Measurements from ENCODE around the gene ATP9A.
"Not testable (repeated sequence)": the region's sequence is repeated elsewhere in the genome, so short reads cannot be mapped to it uniquely, and the experiment has no call there.

ATP9A gene

DNA sequence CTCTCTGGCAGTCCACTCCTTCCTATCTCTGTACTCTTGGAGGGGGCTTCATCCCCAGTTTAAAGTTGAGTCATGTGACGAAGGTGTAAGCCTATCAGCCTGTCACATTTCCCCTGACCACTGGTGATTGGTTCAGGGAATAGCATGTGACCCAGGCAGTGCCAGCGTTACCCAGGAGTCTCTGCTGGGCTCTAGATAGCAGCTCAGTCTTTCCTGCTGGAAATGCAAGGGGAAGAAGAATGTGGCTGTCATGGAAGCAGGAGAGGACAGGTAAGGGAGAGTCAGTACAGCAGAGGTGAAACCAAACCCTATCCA lies 190.1 kb downstream of the ATP9A start:
- no peak for DNase-seq (ENCODE audit: low spot score)

DNA sequence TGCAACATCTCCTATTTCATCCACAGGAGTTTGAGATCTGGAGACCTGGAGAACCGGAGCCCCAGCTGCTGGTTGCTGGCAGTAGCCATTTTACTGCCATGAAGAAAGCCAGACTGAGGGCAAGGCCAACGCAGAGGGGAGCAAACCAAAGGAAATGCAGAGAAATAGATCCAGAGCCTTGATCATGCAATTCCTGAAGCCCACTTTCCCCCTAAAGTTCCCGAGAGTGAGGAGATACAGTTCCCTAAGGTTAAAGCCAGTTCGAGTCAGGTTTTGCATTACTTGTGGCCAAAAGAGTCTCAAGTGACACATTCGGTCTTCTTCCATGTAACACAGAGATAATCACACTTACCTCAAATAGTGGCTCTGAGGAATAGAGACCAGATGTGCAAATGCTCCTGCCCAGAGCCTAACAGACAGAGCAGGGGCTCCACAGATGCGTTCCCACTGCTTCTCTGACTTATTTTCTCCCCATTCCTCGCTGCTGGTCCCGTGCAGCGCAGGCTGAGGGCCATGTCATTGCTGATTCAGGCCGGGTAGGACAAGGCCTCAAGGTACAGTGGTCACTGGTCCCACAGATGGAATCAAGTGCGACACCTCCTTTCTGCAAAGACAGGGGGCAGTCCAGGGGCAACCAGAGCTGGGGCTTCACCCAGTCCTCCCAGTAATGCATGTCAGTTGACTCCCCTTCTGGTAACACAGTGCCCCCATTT lies 190.6 kb downstream of the ATP9A start:
- no peak for DNase-seq (ENCODE audit: low spot score)

DNA sequence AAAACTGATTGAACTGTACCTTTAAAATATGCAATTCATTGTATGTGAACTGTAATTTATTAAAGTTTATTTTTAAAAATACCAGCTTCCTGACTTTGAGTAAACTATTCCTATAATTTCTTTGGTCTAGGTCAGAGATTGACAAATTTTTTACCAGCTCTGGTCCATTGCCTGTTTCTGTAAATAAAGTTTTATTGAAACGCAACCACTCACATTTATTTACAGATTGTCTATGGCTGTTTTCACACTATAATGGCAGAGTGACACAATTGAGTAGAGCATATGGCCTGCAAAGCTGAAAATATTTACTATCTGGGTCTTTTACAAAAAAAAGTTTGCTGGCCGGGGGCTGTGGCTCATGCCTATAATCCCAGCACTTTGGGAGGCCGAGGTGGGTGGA lies 192.7 kb downstream of the ATP9A start:
- DNase-seq (ENCODE audit: low spot score), result no peak

DNA sequence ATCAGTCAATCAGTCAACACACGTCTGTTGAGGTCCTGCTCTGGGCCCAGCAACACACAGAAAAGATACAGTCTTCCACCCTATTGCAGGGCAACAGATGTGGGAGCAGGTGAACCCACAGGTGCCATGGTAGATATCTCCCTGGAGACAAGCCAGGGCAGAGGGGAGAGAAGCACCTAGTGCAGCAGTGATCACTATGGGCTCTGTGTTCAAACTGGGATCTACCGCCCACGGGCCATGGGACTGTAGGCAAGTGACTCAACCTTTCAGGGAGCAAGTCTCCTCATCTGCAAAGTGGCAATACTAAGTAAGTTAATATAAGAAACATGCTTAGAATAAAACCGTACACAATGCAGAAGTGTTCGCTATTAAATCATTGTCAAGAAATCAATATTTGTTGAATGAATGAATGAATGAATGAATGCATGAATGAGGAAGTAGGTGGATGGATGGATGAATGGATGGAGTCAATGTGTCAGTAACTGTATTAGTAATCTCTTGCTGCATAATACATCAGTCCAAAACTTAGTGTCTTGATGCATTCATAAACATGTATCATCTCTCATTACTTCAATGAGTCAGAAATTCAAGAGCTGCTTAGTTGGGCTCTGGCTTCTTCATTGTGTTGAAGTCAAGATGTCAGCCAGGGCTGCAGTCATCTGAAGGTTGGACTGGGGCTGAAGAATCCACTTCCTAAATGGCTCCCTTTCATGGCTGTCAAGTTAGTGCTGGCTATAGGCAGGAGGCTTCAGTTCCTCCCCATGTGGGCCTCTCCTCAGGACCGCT lies 193.7 kb downstream of the ATP9A start:
- no peak for DNase-seq (ENCODE audit: low spot score)

DNA sequence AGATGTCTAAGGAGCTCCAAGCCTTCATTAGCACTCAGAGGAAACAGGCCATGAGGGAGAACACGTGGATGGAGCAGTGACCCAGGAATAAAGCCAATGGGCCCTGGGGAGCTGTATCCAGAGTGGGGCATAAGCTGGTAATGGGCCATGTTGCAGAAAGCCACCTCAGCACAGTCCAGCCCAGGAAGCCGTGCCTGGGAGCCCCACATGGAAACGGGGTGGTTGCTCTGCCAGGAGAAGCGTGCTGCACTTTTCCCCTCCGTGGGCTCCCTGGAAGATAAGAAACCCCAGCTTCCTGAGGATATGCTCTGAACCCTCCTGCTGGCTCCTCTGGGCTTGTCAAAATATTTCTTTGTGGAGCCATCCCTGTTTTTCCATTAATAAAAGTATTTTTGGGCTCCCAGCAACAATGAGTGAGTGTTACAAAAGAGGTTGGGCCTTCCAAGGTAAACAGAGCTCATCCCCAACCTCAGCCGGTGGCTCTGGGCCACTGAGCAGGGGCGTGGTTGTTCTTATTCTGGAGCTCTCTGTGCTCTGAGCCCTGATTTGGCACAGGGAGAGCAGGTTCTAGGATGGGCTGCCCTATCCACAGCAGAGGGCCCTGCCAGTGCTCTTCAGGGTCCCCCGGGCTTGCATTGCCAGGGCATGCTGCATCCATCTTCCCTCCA lies 194.5 kb downstream of the ATP9A start:
- no peak for DNase-seq (ENCODE audit: low spot score)

DNA sequence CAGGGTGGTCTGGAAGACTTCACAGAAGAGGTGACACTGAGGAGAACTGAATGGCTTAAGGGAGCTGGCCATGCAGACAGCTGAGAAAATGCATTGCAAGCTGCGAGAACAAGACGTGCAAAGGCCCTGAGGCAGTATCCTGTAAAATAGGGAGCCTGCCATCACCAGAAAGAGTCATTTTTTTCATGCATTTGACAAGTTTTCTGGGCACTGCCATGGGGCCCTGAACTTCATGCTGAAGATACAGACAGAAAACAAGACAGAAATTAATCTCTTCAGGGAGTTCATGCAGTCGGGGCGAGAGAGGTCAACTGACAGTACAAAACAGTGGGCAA lies 196.8 kb downstream of the ATP9A start:
- no peak for DNase-seq (ENCODE audit: low spot score)

DNA sequence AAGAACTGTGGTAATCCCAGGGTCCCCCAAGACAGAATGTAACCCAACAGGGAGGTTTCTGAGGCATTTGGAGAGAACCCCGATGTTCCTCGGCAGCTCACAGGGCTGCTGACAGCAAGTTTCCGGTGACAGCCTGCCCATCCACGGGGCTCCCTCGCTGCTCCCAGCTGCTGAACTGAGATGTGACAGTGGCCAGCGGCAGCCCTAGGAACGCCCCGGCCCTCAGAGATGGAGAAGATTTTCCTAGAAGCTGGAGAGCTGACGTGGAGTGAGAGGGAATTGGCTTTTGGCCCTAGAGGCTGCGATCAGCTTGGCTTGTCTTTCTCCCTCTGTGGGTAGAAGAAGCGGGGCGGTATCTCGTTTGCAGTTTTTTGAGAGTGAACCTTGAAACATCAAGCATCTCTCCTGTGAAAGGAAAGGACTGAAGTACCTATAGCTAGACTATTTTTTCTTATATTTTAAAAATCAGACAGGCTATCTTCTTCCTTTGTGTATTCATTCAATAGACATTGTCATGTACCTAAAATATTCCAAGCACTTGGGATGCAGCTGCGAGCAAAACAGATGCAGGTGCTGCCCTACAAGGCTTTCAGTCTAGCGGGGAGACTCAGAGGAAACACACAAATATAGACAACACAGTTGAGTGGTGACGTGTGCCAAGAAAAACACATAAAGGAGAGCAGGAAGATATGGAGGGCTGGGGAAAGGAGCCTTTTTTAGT lies 197.3 kb downstream of the ATP9A start:
- DNase-seq (ENCODE audit: low spot score), result no peak

DNA sequence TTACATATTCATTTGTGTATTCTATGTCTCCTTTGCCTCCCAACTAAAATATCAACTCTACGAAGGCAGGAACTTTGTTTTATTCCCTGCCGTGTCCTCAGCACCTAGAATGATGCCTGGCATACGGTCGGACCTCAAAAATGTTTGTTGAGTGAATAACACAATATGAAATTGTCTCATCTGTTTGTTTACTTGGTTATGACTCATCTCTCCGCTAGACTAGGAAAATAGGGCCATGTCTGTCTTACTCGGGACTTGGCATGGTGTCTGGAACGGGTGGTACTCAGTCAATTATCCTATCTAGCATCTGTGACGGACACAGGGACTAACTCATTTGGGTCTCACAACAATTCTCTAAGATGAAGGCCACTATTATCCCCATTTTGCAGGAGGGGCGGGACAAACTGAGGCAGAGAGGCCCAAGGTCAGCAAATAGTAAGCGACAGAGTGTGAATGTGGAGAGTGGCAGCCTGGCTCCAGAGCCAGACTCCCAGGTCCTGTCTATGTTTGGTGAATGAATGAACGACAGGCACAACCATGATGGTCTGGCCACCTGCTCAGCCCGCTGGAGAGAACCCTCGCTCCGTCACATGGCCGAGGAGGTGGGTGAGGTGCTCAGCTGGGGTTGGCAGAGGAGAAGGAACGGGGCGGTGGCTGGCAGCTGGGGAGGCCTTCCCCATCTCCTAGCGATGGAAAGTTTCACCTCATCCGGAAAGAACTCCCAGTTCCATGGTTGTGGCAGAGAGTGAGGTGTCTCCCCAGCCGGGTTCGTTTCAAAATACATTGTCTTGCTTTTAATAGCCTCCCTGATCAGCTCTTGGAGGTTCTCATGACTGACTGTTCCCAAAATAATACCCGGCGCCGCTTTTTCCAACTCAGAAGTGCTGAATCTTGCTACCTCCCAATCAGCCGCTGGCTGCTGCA lies 198.1 kb downstream of the ATP9A start:
- no peak for DNase-seq (ENCODE audit: low spot score)

DNA sequence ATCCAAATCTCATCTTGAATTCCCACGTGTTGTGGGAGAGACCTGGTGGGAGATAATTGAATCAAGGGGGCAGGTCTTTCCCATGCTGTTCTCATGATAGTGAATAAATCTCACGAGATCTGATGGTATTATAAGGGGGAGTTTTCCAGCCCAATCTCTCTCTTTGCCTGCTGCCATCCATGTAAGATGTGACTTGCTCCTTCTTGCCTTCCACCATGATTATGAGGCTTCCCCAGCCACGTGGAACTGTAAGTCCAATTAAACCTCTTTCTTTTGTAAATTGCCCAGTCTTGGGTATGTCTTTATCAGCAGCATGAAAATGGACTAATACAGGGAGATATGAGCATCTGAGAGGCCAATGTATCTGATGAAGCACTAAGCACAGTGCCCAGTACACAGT lies 199.7 kb downstream of the ATP9A start:
- DNase-seq (ENCODE audit: low spot score), result not testable (repeated sequence)

DNA sequence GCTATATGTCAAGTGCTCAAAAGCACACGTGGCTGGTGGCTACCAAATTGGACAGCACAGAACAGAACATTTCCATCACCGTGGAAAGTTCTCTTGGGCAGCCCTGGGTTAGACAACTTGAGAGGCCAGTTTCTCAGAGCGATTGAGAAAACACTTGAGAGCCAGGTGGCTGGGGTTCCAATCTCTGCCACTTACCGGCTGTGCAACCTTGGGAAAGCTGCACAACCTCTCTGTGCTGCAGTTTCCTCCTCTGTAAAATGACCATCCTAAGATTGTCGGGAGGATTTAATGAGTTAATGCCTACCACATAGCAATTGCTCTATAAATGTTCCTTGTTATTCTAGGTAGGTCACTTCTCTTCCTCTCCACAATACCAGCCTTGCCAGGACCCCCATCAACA lies 200.6 kb downstream of the ATP9A start:
- DNase-seq (ENCODE audit: low spot score), result no peak

DNA sequence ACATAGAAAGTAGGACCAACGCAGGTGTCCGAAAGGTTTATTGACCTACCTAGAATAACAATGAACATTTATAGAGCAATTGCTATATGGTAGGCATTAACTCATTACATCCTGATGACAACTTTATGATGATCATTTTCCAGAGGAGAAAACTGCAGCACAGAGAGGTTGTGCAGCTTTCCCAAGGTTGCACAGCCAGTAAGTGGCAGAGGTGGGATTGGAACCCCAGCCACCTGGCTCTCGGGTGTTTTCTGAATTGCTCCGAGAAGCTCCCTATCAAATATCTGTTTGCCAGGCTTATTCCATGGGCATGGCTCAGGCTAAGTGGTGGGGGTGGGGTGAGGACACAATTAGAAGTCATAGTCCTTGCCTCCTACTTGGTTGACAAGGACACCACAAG lies 201.6 kb downstream of the ATP9A start:
- DNase-seq (ENCODE audit: low spot score), result no peak

DNA sequence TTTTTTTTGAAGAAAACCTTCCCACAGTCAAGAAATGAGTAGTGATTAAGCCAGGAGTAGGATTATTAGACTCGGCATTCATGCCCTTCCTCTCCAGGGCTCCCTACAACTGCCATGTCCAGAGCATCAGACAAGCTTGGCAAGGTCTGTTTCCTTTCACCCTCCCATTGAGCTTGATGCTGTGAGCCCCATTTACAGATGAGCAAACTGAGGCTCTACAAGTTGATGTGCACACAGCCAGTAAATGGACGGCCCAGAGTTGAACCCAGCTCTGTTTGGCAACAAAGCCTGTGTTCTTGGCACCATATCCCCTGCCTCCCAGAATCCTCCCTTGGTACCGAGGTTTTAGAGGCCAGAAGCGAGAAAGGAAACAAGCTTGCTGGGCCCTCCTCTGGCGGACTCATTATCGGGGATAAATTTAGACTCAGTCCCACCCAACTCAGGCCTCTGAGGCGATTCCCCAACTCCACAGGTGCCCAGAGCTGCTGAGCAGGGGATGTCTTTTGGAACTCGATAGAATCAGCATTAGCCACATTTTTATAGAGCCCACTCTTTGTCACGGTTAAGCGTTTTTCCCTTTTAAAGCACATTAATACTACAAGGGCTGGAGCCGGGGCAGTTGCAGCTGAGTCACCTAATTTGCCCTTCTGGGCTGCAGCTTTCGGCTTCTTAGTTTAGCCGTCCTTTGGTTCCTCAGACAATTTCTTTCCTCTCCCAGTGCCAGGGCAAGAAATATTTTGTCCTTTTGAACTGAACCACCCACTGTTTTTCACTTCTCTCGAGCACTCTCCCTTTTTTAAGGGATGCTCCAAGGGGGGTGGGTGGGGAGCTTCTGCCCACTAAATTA lies 202.7 kb downstream of the ATP9A start:
- DNase-seq (ENCODE audit: low spot score), result no peak

DNA sequence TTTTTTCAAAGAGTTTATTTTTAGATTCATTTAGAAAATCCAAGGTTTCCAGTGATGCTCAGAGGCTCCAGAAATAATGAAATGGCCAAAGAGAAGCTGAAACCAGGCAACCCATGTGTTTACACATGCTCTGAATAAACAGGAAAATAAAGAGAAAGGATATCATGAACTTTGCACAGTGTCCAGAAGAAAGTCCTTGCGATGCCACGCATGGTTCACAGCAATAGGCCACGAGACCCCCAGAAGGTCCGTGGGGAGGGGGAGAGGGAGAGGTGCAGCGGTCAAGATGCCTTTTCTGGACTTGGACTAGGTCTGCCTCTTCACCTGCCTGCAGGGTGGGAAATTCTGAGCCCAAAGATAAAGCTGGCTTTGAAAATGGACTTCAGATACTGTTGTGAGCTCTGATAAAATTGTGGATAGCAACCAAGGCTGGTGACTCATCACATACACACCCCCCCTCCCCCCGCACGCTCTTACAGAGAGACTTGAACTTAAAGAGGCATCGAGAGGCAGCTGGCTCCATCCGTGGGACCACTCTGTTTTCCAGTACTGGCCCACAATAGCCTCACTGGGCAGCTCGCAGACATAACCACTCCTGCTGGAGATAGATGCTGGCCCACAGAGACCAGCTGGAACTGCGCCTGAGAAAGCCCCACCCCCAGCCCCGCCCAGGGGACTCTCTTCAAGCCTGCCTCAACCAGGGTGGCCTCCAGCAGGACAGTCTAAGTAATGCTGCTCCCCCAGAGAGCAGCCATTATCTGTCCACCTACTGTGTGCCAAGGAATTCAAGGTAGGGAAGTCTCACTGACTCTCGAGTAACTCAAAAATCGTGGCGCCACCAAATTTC lies 204.5 kb downstream of the ATP9A start:
- DNase-seq (ENCODE audit: low spot score), result no peak

DNA sequence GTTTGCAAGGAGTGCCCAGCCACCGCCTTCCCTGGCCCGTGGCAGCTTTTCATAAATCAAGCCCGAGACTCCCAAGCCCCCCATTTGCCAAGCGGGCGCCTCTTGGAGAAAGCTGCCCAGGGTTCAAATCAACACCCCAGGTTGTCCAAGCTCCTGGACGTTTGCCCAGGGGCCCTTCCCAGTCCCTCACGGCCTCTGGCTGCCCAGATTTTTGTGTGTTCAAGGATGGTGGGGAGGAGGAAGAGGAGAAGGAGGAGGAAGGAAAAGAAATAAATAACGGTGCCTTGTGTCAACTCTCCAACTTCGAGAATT lies 205.1 kb downstream of the ATP9A start:
- DNase-seq (ENCODE audit: low spot score), result no peak

DNA sequence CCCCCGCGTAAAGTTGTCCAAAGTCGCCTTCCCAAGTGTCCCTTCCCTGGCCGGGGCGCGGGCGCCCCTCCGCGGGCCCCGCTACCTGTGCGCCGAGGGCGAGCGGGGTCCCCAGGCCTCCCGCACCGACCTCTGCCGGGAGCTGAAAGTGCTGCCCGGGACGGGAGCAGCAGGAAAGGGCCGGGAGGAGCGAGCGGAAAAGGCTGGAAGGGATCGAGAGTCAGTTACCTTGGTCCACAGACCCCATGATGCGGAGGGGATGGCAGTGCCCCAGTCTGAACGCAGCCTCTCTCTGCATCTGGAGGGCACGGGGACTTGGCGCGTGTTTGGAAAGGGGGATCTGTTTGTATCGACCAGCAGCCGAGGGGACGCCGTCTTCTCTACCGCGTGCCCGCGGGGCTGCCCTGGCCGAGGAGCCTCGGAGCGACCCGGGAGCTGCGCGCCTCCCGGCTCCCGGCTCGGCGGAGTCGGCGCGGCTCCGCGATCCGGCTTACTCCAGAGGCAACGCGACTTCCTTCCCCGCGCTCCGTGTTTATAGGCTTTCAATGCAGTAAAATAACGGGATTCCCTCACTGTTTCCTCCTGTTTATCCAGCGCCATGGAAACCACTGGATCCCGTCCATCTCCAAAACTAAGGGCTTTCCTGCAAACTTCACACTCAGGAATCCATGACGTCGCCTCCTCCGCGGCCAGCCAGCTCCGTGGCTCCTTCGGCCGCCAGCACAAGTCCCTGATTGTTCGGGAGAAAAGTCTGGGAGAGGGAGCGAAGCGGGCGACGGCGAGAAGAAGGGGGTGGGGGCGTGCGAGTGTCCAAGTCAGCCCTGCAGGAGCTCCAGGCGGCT lies 205.6 kb downstream of the ATP9A start:
- no peak for DNase-seq (ENCODE audit: low spot score)

DNA sequence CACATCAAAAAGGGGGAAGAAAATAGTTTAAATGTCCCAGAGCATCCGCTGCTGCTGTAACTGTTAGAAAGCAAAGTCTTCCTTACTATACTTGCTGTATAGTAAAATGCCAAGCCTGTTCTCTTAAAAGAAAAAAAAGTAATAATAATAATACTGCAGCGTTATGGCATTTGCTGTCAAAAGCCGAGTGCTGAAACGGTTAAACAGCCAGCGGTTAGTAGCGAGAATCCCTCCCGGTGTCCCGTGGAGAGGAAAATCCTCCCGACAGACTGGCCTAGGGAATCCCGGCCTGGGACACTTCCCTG lies 206.2 kb downstream of the ATP9A start:
- no peak for DNase-seq (ENCODE audit: low spot score)

DNA sequence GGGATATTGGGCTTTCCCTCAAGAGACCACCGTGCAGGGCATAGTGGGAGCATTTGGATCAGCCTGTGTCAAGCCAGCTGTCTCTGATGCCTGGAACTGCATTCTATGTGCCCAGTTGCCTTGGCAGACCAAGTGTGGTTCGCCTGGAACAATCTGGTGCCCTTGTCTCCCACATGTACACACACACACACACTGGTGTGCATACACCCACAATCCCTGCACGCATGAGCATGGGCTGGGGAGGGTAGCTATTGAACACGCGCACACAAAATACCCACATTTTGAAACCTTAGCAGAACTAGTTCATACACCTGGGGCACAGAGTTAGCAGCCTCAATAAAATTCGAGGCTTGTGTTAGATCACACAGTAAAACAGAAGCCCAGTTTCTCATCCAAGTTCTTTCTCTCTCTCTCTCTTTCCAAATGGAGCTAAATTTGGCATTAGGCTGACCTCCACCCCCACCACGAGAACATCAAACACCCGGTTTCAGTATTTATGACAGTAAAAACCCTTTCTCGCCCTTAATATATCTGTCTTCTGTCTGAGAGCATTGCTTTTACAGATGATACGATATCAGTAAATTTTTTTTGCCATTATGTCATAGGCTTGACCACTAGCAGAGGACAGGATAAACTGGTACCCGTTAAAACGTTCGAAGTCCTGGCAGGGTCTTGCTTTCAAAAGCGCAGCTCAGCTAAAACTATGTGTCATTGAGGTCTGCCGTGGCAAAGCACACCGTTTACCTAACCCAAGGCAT lies 207.5 kb downstream of the ATP9A start:
- no peak for DNase-seq (ENCODE audit: low spot score)

DNA sequence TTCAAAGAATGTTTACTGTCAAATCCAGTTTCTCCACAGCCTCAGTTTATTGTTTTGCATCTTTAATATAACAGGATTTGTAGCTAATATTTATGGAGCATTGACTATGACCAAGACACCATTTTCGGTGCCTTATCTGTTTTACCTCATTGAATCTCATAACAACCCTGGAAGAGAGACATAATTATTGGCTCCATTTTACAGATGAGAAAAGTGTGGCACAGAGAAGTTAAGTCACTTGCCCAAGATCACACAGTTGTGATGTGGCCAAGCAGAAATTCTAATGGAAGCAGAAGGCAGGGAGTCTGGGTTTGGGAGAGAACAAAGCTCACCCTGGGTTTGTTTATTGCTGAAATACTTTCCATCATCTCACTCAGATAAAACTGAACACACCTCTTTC lies 208.1 kb downstream of the ATP9A start:
- DNase-seq (ENCODE audit: low spot score), result no peak

Data from SK-N-DZ (cell line).